HG02840 (cell line): ENCODE results near the gene ADSL.

Source experiments
- ATAC-seq: cut with Tn5 transposase; IDR thresholded peaks from one replicate; pipeline ENCODE4 v1.9.1; 2021; ENCODE audit warnings: mild to moderate bottlenecking, moderate library complexity, moderate number of reproducible peaks; ENCODE audit not compliant: unreplicated experiment, low FRiP score

The ADSL gene

DNA sequence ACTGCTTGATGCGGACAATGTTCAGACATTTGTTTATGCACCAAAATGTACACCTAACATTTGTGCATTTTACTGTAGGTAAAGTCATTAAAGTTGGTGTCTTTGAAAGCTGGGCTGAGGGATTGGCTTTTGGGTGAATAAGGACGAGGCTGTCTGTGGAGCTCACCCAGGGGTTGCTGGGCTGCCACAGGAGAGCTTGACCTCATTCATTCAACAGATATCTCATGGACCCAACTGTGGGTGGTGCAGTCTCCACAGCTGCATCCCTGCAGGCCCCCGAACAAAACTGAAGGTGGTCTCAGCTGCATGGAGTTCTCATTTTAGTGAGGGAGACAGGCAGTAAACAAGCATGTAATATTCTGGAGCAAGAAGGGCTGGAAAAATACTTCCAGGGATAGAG is 56.8 kb downstream of the ADSL start:
- ATAC-seq = no peak

GRCh38 chr22:40403651-40404050 is 57.4 kb downstream of the ADSL start:
- ATAC-seq = no peak

DNA sequence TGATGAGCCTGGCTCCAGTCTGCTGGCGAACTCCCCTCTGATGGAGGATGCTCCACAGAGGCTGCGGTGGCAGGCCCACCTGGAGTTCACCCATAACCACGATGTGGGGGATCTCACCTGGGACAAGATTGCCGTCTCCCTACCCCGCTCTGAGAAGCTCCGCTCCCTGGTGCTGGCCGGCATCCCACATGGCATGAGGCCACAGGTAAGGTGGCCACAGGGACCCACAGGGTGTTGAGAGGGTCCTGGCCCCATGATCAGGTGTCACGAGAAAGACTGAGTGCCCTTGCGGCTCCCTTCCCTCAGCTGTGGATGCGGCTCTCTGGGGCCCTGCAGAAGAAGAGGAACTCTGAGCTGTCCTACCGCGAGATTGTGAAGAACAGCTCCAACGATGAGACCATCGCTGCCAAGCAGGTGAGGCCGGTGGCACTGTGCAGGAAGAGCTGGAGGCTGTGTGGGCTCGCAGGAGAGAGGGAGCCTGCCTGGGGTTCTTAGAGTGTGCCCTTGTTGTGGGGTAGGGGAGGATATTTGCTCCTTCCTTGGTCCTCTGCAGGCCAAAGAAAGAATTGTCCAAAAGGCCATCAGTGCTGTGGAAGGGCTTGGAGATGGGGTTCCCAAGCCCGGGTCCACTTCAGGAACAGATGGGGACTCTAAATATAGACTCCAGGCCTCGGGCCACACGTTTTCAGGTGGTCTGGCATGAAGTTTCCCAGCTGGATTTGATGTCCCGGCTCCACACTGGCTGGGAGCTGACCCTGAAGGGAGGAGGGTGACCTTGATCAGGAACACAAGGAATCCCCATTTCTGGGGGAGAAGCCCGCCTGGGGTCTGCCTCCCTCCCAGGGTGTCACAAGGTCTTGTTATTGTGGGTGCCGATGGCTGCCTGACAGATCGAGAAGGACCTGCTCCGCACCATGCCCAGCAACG is 58.2 kb downstream of the ADSL start:
- ATAC-seq = no peak

DNA sequence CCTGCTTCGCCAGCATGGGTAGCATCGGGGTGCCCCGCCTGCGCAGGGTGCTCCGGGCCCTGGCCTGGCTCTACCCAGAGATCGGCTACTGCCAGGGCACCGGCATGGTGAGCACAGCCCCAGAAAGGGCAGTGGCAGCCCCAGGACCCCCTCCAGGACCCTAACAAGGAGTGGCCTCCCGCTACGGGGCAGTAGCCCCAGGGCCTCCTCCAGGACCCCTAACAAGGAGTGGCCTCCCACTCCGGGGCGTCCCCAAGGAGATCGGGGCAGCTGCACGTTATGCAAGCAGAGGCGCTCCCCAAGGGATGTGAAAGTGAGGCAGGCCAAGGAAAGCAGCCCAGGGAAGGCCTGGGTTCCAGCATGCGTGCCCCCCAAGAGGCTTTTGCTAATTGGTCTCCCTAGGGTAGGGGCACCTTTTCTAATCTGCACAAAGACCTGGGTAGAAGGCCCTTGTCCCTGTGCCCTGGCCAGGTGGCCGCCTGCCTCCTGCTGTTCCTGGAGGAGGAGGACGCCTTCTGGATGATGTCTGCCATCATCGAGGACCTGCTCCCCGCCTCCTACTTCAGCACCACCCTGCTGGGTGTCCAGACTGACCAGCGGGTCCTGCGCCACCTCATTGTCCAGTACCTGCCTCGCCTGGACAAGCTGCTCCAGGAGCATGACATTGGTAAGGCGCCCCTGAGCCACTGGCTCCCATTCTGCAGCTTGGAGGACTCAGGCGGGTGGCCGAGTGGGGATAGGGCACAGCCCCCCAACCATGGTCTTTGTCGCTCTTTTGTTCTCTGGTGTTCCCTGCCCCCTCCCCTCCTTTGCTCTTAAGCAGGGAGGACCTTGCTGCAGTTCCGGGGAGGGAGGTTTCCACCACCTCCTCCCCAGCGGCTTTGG is 59.1 kb downstream of the ADSL start:
- no peak for ATAC-seq

DNA sequence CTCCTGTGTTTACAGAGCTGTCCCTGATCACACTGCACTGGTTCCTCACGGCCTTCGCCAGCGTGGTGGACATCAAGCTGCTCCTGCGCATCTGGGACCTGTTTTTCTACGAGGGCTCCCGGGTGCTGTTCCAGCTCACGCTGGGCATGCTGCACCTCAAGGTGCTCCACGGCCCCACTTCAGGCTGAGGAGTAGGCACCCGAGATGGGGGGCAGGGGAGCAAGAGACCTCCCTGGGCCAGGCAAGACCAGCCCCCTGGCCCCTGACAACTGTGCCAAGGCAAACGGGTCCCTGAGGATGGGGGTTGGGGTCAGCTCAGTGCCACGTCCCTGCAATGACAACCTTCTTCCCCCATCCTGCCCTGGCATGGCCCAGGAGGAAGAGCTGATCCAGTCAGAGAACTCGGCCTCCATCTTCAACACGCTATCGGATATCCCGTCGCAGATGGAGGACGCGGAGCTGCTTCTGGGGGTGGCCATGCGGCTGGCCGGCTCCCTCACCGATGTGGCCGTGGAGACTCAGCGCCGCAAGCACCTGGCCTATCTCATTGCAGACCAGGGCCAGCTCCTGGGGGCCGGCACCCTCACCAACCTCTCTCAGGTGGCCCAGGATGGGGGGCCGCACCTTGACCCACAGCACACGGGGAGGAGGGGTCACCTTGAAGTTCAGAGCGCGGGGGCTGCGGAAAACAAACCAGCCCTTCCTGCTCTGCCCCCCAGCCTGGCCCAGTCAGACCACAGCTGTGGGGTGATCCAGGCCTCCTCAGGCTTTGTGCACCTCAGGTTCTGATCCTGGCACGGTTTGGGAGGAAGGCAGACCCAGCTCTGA is 60.0 kb downstream of the ADSL start:
- ATAC-seq = no peak

DNA sequence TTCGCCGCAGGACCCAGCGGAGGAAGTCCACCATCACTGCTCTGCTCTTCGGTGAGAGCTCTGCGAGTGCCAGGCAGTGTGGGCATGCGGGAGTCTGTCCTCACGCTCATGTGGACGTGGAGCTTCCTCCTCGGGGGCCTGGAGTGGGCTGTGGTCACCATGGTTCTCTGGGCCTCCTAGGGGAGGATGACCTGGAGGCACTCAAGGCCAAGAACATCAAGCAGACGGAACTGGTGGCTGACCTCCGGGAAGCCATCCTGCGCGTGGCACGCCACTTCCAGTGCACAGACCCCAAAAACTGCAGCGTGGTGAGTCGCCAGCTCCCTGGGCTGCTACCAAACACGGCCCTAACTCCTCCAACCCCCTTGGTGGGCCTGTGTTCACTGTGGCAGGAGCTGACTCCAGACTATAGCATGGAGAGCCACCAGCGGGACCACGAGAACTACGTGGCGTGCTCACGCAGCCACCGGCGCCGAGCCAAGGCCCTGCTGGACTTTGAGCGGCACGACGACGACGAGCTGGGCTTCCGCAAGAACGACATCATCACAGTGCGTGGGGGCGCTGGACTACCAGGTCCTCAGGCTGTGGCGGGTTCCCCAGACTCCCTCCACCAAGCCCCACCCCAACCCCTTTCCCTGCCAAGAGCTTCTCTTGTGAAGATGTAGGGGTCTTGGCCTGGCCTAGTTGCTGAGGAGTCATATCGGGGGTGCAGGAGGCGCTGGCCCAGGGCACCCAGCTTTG is 60.9 kb downstream of the ADSL start:
- ATAC-seq = no peak

DNA sequence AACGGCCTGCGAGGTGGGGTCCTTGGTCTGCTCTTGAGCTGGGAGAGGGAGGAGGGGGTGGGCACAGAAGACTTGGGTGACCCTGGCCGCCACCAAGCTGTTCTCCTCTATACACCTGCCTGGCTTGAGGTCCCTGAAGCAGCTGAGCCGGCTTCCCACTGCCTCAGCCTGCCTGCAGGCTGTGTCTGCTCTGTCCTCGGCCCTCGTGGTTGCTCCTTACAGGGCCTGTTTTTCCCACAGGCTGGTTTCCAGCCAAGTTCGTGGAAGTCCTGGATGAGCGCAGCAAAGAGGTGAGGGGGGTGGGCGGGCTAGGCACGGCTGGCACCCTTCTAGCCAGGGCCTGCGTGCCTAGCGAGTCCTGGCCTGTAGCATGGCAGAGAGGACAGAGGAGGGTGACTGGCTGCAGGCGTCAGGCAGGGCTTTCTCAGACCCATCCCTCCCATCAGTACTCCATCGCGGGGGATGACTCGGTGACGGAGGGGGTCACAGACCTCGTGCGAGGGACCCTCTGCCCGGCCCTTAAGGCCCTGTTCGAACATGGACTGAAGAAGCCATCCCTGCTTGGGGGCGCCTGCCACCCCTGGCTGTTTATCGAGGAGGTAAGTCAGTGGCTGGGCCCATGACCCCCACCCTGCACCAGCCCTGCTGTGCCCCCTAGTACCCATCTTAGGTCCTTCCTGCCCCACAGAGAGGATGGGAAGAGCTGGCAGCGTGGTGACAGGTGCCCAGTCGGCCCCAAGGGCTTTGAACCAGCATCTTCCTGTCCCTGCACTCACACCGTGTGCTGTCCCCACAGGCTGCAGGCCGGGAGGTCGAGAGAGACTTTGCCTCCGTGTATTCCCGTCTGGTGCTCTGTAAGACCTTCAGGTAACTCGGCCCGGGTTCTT is 61.8 kb downstream of the ADSL start:
- ATAC-seq = no peak

- no peak for ATAC-seq
Observed at GRCh38 chr22:40408718-40409612, 62.7 kb downstream of the ADSL start.

GRCh38 chr22:40409613-40410113 is 63.4 kb downstream of the ADSL start:
- ATAC-seq = no peak

- ATAC-seq = no peak
Observed at GRCh38 chr22:40410272-40410671, 64.0 kb downstream of the ADSL start.

DNA sequence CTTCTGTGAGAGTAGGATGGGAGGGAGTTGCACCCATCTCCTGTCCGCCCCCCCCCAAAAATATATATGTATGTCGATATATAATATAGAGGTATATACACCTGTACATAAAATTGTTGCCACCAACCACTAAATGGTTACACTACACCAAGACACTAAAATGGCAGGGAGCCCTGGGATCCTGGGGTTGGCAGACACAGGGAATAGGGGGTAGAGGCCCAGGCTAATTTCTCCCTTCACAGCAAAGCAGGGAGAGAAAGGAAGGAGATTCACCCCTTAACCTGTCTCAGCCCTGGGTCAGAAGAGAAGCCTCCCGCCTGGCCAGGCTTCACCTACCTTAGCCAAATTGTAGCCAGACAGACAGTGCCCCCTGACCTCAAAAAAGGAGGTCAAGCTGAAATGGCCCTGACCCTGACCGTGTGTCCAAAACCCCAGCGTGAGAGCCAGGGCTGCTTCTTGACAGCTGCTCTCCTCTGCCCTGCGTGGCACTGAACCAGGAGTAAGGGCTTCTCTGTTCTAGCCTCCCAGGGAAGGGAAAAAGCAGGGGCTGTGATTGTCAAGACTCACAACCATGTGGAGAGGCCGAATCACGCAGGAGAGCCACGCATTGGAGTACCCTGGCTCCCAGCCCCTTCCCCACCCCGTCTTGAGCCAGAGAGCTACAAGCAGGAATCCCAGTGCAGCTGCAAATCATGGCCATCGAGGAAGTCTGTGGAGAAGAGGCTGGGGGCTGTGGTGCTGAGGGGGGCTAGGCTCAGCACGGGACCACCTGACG is 64.6 kb downstream of the ADSL start:
- ATAC-seq = no peak

DNA sequence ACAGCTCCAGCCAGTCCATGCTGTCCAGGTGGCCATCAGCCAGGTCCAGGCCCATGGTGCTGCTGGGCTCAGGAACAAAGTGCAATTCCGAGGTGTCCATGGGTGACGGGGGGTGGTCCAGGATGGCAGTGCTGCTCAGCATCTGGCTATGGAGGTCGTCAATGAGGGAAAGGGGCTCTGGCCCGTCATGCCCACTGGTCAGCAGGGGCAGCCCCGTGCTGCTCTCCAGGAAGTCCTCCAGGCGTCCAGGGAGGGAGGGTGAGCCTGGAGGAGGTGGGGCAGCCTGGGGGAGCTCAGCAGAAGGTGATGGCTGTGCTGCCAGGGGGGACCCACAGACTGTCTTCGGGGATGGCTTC is 65.2 kb downstream of the ADSL start:
- no peak for ATAC-seq

DNA sequence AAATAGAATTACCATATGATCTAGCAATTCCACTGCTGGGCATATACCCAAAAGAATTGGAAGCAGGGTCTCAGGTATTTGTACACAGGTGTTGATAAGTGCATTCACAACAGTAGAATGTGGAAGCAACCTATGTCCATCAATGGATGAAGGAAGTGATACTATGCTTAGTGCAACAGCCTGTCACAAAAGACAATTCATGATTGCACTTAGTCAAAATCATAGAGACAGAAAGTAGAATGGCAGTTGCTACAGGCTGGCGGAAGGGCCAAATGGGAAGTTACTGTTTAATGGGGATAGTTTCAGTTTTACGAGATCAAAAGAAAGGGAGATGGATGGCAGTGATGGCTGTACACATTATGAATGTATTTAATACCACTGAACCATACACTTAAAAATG is 66.1 kb downstream of the ADSL start:
- ATAC-seq = no peak

GRCh38 chr22:40413873-40414272 is 67.6 kb downstream of the ADSL start:
- ATAC-seq = no peak

DNA sequence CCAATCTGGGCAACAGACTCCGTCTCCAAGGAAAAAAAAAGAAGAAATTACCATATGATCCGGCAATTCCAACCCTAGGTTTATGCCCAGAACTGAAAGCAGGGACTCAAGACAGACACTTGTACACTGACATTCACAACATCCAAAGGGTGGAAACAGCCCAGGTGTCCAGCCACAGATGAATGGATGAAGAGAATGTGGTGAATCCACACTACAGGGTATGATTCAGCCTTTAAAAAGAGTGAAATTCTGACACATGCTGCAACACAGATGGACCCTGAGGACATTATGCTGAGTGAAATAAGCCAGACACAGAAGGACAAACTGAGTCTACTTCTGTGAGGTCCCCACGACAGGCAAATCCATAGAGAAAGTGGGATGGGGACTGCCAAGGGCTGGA is 68.0 kb downstream of the ADSL start:
- ATAC-seq = no peak

- no peak for ATAC-seq
Observed at GRCh38 chr22:40414838-40415505, 68.7 kb downstream of the ADSL start.
